Activated CD4-positive, alpha-beta T cell treated with anti-CD3 and anti-CD28 coated beads, Interleukin-2, amount 50 U/mL, for 1 hour (primary cell): ENCODE results near the gene QSER1.
"Not testable (repeated sequence)": the region's sequence is repeated elsewhere in the genome, so short reads cannot be mapped to it uniquely, and the experiment has no call there.

Source experiments
- DNase-seq: peaks from one replicate; pipeline ENCODE4 v3.0.0-alpha.2; 2020

The QSER1 gene

GRCh38 chr11:32937283-32937682 is 44.7 kb downstream of the QSER1 start:
- DNase-seq = not testable (repeated sequence)

- no peak for DNase-seq
Measured at GRCh38 chr11:32939046-32939445, 46.4 kb downstream of the QSER1 start.

- DNase-seq = no peak
Measured at GRCh38 chr11:32939866-32940265, 47.3 kb downstream of the QSER1 start.

- no peak for DNase-seq
Measured at GRCh38 chr11:32940865-32941264, 48.3 kb downstream of the QSER1 start.

GRCh38 chr11:32947978-32948377 is 55.4 kb downstream of the QSER1 start:
- DNase-seq = no peak

- DNase-seq = no peak
Measured at GRCh38 chr11:32949739-32950138, 57.1 kb downstream of the QSER1 start.

- no peak for DNase-seq
Measured at GRCh38 chr11:32952421-32952820, 59.8 kb downstream of the QSER1 start.

GRCh38 chr11:32953700-32954099 is 61.1 kb downstream of the QSER1 start:
- DNase-seq = no peak

- DNase-seq = no peak
Measured at GRCh38 chr11:32960553-32961164, 68.0 kb downstream of the QSER1 start.

GRCh38 chr11:32962016-32962415 is 69.4 kb downstream of the QSER1 start:
- no peak for DNase-seq

- DNase-seq = no peak
Measured at GRCh38 chr11:32963721-32964120, 71.1 kb downstream of the QSER1 start.

- no peak for DNase-seq
Measured at GRCh38 chr11:32968541-32968940, 75.9 kb downstream of the QSER1 start.

GRCh38 chr11:32972233-32972632 is 79.6 kb downstream of the QSER1 start:
- not testable (repeated sequence) for DNase-seq

- DNase-seq = no peak
Measured at GRCh38 chr11:32972781-32973180, 80.2 kb downstream of the QSER1 start.

- no peak for DNase-seq
Measured at GRCh38 chr11:32982626-32983025, 90.0 kb downstream of the QSER1 start.

- DNase-seq = no peak
Measured at GRCh38 chr11:32983506-32983905, 90.9 kb downstream of the QSER1 start.

GRCh38 chr11:32985600-32985999 is 93.0 kb downstream of the QSER1 start:
- no peak for DNase-seq

- no peak for DNase-seq
Measured at GRCh38 chr11:32987851-32988250, 95.2 kb downstream of the QSER1 start.

GRCh38 chr11:32990481-32990880 is 97.9 kb downstream of the QSER1 start:
- no peak for DNase-seq

GRCh38 chr11:32991427-32991826 is 98.8 kb downstream of the QSER1 start:
- DNase-seq = no peak

- DNase-seq = no peak
Measured at GRCh38 chr11:32991898-32992297, 99.3 kb downstream of the QSER1 start.

GRCh38 chr11:33000181-33000580 is 107.6 kb downstream of the QSER1 start:
- DNase-seq = no peak

- no peak for DNase-seq
Measured at GRCh38 chr11:33001281-33001680, 108.7 kb downstream of the QSER1 start.

- DNase-seq = no peak
Measured at GRCh38 chr11:33001751-33002542, 109.3 kb downstream of the QSER1 start.

- peak; percentile 8 for DNase-seq
Measured at GRCh38 chr11:33005175-33005574, 112.6 kb downstream of the QSER1 start.
